ENCODE data around the gene C2CD2.

The C2CD2 gene

DNA sequence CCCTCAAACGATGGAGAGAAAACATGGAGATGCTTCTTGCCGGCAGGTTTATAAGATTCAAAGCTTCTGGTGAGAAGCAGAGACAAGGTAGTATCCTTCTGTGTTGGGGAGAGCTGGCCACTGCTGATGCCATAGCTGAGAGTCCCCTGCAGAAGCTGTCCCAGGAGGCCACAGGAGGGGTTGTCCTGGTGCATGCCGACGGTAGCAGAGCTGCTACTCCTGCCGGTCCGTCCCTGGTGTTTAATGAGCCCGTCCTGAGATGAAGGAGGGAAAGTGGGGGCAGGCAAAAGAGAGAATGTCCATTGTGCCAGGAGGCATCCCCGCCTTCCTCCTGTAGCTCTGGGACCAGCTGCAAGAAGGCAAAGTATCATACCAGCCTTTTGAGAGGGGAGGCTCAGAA lies 10.4 kb upstream of the C2CD2 start:
- Histone ChIP-seq H3K9ac (ENCODE audit: low read length) (no peak overlapping the region), H3K9me3 (ENCODE audit: insufficient read depth, low read length) (no peaks in the 10 kb centered on the region), H3K79me2 (ENCODE audit: low read length) (no peaks in the 10 kb centered on the region), H3K4me2 (ENCODE audit: low read length) (no peak overlapping the region), H3K27ac (ENCODE audit: low read length) (no peak overlapping the region), H3K4me3 (ENCODE audit: low read length) (no peak overlapping the region), H4K20me1 (ENCODE audit: insufficient read depth, low read length) (no peaks in the 10 kb centered on the region), H3K27me3 (ENCODE audit: low read depth, low read length) (peaks cover 6% of the 10 kb centered on the region; the same call in 1 of the 2 replicates), H3K36me3 (replicated peaks; ENCODE audit: low read depth, low read length) (no peaks in the 10 kb centered on the region), H3K4me1 (ENCODE audit: low read length) (peaks cover 5% of the 10 kb centered on the region), H2AFZ (ENCODE audit: low read depth, low read length) (no peak overlapping the region)
- no peak for TF ChIP-seq EZH2phosphoT487 (IDR thresholded peaks at IDR 0.05; ENCODE audit: low read depth)
- TF ChIP-seq, protein P1, sequence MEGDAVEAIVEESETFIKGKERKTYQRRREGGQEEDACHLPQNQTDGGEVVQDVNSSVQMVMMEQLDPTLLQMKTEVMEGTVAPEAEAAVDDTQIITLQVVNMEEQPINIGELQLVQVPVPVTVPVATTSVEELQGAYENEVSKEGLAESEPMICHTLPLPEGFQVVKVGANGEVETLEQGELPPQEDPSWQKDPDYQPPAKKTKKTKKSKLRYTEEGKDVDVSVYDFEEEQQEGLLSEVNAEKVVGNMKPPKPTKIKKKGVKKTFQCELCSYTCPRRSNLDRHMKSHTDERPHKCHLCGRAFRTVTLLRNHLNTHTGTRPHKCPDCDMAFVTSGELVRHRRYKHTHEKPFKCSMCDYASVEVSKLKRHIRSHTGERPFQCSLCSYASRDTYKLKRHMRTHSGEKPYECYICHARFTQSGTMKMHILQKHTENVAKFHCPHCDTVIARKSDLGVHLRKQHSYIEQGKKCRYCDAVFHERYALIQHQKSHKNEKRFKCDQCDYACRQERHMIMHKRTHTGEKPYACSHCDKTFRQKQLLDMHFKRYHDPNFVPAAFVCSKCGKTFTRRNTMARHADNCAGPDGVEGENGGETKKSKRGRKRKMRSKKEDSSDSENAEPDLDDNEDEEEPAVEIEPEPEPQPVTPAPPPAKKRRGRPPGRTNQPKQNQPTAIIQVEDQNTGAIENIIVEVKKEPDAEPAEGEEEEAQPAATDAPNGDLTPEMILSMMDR (IDR thresholded peaks at IDR 0.05; ENCODE audit: low read depth, low read length), result no peak

DNA sequence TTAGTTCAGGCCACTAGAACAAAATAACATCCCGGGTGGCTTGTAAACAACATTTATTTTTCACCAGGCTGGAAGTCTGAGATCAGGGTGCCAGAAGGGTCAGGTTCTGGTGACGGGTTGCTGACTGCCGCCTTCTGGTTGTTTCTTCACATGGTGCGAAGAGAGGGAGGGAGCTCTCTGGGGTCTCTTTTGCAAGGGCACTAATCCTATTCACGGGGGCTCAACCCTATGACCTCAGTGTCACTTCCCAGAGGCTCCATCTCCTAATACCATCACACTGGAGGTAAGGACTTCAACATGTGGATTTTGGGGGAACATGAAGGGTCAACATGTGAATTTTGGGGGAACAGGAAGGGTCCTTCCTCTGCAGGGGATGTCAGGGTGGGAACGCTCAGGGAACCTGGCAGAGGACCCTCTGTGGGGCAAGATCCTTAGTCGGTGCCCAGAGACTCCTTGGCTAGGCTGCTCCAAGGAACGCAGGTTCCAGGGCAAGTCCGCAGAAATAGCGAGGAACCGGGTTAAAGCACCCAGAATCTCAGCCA lies 8.7 kb upstream of the C2CD2 start:
- Histone ChIP-seq H2AFZ (ENCODE audit: low read depth, low read length) (no peak overlapping the region), H3K4me3 (ENCODE audit: low read length) (no peak overlapping the region), H3K9ac (ENCODE audit: low read length) (no peak overlapping the region), H3K79me2 (ENCODE audit: low read length) (no peaks in the 10 kb centered on the region), H3K27ac (ENCODE audit: low read length) (no peak overlapping the region), H3K9me3 (ENCODE audit: insufficient read depth, low read length) (no peaks in the 10 kb centered on the region), H3K36me3 (replicated peaks; ENCODE audit: low read depth, low read length) (no peaks in the 10 kb centered on the region), H3K4me1 (ENCODE audit: low read length) (peaks cover 5% of the 10 kb centered on the region), H4K20me1 (ENCODE audit: insufficient read depth, low read length) (no peaks in the 10 kb centered on the region), H3K27me3 (ENCODE audit: low read depth, low read length) (peaks cover 6% of the 10 kb centered on the region; the same call in 1 of the 2 replicates), H3K4me2 (ENCODE audit: low read length) (no peak overlapping the region)
- TF ChIP-seq EZH2phosphoT487 (IDR thresholded peaks at IDR 0.05; ENCODE audit: low read depth), result no peak
- TF ChIP-seq, protein P1 (IDR thresholded peaks at IDR 0.05; ENCODE audit: low read depth, low read length), result no peak

DNA sequence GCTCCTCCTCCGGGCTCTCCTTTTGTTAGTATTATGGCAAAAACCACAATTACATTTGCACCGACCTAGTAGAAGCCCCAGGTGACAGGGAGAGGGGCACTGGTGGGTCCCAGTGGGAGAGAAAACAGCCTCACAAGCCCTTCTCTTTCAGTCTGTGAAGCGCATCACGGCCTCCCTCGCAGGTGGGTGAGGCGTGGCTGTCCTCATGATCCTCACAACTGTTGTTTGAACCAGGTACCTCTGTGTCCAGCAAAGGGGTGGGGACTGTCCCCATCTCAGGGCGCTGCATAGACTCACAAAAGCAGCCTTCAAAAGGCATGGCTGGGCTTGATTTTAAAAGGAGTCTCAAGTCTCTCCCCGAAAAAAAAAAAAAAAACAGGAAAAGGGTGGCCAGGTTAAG lies 7.9 kb upstream of the C2CD2 start:
- TF ChIP-seq, protein P1 (IDR thresholded peaks at IDR 0.05; ENCODE audit: low read depth, low read length), result no peak
- TF ChIP-seq EZH2phosphoT487 (IDR thresholded peaks at IDR 0.05; ENCODE audit: low read depth), result no peak
- Histone ChIP-seq H4K20me1 (ENCODE audit: insufficient read depth, low read length) (no peaks in the 10 kb centered on the region), H3K9ac (ENCODE audit: low read length) (no peak overlapping the region), H2AFZ (ENCODE audit: low read depth, low read length) (no peak overlapping the region), H3K36me3 (replicated peaks; ENCODE audit: low read depth, low read length) (no peaks in the 10 kb centered on the region), H3K4me1 (ENCODE audit: low read length) (peaks cover 5% of the 10 kb centered on the region), H3K9me3 (ENCODE audit: insufficient read depth, low read length) (no peaks in the 10 kb centered on the region), H3K4me2 (ENCODE audit: low read length) (no peak overlapping the region), H3K27ac (ENCODE audit: low read length) (no peak overlapping the region), H3K4me3 (ENCODE audit: low read length) (no peak overlapping the region), H3K27me3 (ENCODE audit: low read depth, low read length) (peaks cover 6% of the 10 kb centered on the region; the same call in 1 of the 2 replicates), H3K79me2 (ENCODE audit: low read length) (no peaks in the 10 kb centered on the region)

DNA sequence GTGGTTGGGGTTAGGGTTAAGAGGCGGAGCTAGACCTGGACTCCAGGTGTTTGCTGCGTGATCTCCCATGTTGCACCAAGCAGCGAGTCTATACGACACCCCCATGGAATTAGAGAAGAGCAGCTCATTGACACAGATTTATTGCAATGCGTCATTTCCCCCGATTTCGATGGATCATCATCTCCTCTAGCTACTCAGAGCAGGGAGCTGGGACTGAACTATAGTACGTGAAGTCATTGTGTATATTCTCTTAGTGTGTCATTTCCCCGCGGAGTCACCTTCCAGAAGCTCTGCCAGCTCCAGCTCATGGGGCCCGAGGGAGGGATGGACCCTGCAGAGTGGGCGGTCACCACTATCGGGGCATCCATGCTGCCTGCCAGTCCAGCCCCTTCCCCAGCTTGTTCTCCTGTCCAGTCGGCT lies 7.5 kb upstream of the C2CD2 start:
- H3K9me3 ChIP-seq (ENCODE audit: insufficient read depth, low read length), result no peaks in the 10 kb centered on the region
- no peak overlapping the region for H3K4me2 ChIP-seq (ENCODE audit: low read length)
- H3K9ac ChIP-seq (ENCODE audit: low read length), result no peak overlapping the region
- no peaks in the 10 kb centered on the region for H4K20me1 ChIP-seq (ENCODE audit: insufficient read depth, low read length)
- no peak overlapping the region for H3K27ac ChIP-seq (ENCODE audit: low read length)
- no peak for TF ChIP-seq EZH2phosphoT487 (IDR thresholded peaks at IDR 0.05; ENCODE audit: low read depth)
- TF ChIP-seq, protein P1 (IDR thresholded peaks at IDR 0.05; ENCODE audit: low read depth, low read length), result no peak
- peaks cover 6% of the 10 kb centered on the region; the same call in 1 of the 2 replicates for H3K27me3 ChIP-seq (ENCODE audit: low read depth, low read length)
- no peaks in the 10 kb centered on the region for H3K36me3 ChIP-seq (replicated peaks; ENCODE audit: low read depth, low read length)
- H3K4me1 ChIP-seq (ENCODE audit: low read length), result peaks cover 5% of the 10 kb centered on the region
- H2AFZ ChIP-seq (ENCODE audit: low read depth, low read length), result no peak overlapping the region
- no peak overlapping the region for H3K4me3 ChIP-seq (ENCODE audit: low read length)
- H3K79me2 ChIP-seq (ENCODE audit: low read length), result no peaks in the 10 kb centered on the region
